Neural cell (in vitro differentiated cells): ENCODE results near the gene CHM.

Experiments
- CTCF ChIP-seq: fragments of 450-650 bp; IDR thresholded peaks from 2 replicates; pipeline ENCODE4 v1.5.1; 2014; ENCODE audit warnings: antibody characterized with exemption, mild to moderate bottlenecking, moderate library complexity; ENCODE audit not compliant: poor library complexity, severe bottlenecking
- POLR2AphosphoS5 ChIP-seq: IDR thresholded peaks from 2 replicates; pipeline ENCODE4 v1.6.1; 2012

- no peak for TF ChIP-seq CTCF
- no peak for TF ChIP-seq POLR2AphosphoS5
These were observed 7.5 kb downstream of the CHM start for GRCh38 chrX:86039625-86040568.
